Esophagus squamous epithelium (tissue), 4 donors: ENCODE measurements around the gene MTRR.

Experiments
- CTCF ChIP-seq, 6 experiments: fragments of 450-650 bp in 4 of 6; fragments of 200-600 bp in 2 of 6; sonication (generic) in 2 of 6; IDR thresholded peaks; one replicate each; pipeline ENCODE4 v1.5.1; 2016 to 2019; ENCODE audit warnings: antibody characterized with exemption in 6 of 6, mild to moderate bottlenecking in 4 of 6, moderate library complexity in 4 of 6
- POLR2A ChIP-seq, 4 donors: fragments of 450-650 bp; IDR thresholded peaks; one replicate each; pipeline ENCODE4 v1.6.1; 2017; ENCODE audit warnings: antibody characterized with exemption in 4 of 4, mild to moderate bottlenecking in 4 of 4, moderate library complexity in 3 of 4

DNA sequence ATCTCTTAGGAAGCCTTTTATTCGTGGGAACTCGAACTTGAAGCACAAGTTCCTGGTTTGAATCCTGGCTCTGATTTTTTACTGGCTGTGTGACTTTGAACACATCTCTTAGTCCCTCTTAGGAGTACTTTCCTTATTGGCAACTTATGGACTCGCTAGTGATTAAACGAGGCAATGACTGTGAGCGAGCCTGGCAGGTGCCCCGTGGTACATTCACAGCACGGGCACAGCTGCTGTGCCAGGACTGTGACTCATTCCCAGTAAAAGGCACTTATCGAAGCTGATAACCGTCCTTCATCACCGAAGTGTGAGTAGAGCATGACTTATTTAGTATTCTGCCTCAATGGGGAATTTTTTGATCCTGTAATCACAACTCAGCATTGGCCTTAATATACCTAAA lies 40.7 kb upstream of the MTRR start:
- TF ChIP-seq CTCF (IDR thresholded peaks at IDR 0.05) (no peak), POLR2A (IDR thresholded peaks at IDR 0.05) (no peak)
